Upper lobe of right lung (tissue), 1 donor: ENCODE data around the gene FNDC3A. TPM values are rescaled to one million over a fixed set of nuclear protein-coding genes. Genes with fewer than 3 reads are reported as not detected.
"Not testable (repeated sequence)": the region's sequence is repeated elsewhere in the genome, so short reads cannot be mapped to it uniquely, and the experiment has no call there.

Experiments used
- ATAC-seq: fragments of 200-7000 bp; cut with Tn5 transposase; one replicate; pipeline ENCODE4 v1.9.1; 2020; ENCODE audit warnings: mild to moderate bottlenecking, moderate library complexity
- DNase-seq: peaks from one replicate; pipeline ENCODE4 v3.0.0-alpha.2; 2020
- H3K27ac ChIP-seq: fragments of 200-600 bp; one replicate; pipeline ENCODE4 v1.8.0; 2022
- H3K27me3 ChIP-seq: fragments of 200-600 bp; one replicate; pipeline ENCODE4 v1.8.0; 2022; ENCODE audit warnings: mild to moderate bottlenecking
- H3K36me3 ChIP-seq: fragments of 200-600 bp; one replicate; pipeline ENCODE4 v1.8.0; 2022
- H3K4me1 ChIP-seq: fragments of 200-600 bp; one replicate; pipeline ENCODE4 v1.8.0; 2022
- H3K4me3 ChIP-seq: fragments of 200-600 bp; one replicate; pipeline ENCODE4 v1.8.0; 2022; ENCODE audit warnings: mild to moderate bottlenecking
- H3K9me3 ChIP-seq: fragments of 200-600 bp; one replicate; pipeline ENCODE4 v1.8.0; 2022
- intact Hi-C: fragments of 100-400 bp; cut with DNase I; formaldehyde crosslinking; loops from one replicate; pipeline ENCODE4 v1.11.0; 2022
- total RNA-seq: library from RNA; stranded (reverse); fragmentation: NEBNext Ultra II Directional; extraction: Animal tissue kit (Norgen Biotek cat#: 25700); gene quantifications from one replicate; pipeline ENCODE4 v1.2.1, GENCODE V29; 2021
- TF ChIP-seq, protein P1 (sequence below): fragments of 200-600 bp; IDR thresholded peaks from one replicate; pipeline ENCODE4 v1.8.0; 2022; ENCODE audit warnings: antibody characterized with exemption
- donor health status: DM: no; HTN: yes; CAD: no; lungs with severe emphysema.

FNDC3A gene
- total RNA-seq, 1 donor from 2014 or later = 59.0 TPM

DNA sequence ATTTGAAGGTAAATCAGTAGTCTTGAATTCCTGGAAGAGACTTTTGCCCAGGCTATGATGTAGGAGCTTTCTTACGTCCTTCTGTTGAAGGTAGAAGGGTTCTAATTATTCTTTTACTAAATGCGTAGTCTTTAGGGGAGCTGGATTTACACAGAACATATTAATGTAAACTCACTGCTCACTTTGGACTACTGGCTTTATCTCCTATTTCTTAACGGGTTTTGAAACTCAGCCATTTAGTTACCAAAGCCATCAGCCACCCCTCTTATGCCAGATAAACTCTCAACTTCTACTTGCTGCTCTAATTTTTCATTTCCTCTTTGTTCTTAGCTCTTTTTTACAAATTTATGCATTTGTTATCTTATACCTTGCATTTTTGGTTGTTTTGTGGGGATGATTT lies 81.5 kb downstream of the FNDC3A start:
- H3K4me3 ChIP-seq = no peak overlapping the region
- intact Hi-C loops = no loop called here
- DNase-seq (no peak), ATAC-seq (no peak)
- TF ChIP-seq, protein P1, sequence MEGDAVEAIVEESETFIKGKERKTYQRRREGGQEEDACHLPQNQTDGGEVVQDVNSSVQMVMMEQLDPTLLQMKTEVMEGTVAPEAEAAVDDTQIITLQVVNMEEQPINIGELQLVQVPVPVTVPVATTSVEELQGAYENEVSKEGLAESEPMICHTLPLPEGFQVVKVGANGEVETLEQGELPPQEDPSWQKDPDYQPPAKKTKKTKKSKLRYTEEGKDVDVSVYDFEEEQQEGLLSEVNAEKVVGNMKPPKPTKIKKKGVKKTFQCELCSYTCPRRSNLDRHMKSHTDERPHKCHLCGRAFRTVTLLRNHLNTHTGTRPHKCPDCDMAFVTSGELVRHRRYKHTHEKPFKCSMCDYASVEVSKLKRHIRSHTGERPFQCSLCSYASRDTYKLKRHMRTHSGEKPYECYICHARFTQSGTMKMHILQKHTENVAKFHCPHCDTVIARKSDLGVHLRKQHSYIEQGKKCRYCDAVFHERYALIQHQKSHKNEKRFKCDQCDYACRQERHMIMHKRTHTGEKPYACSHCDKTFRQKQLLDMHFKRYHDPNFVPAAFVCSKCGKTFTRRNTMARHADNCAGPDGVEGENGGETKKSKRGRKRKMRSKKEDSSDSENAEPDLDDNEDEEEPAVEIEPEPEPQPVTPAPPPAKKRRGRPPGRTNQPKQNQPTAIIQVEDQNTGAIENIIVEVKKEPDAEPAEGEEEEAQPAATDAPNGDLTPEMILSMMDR = no peak
- H3K36me3 ChIP-seq = no peaks in the 10 kb centered on the region
- no peak overlapping the region for H3K27ac ChIP-seq
- no peaks in the 10 kb centered on the region for H3K4me1 ChIP-seq
- no peaks in the 10 kb centered on the region for H3K9me3 ChIP-seq
- H3K27me3 ChIP-seq = no peaks in the 10 kb centered on the region

DNA sequence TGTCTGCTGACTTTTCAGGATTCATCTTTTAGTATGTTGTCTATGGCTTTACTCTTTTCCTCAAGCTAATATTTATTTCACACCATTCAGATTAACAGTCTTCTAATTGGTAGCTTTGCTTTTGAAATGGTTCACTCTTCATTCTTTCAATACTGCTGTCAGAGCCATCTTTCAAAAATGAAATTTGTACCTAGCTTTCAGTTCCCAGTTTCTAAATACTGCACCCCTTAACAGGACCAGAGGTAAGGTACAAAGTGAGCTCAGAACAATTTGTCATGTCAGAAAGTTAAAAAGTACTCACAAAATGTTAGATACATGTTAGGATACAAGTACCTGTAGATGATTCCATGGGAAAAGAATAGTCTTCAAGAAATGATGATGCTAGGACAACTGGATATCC lies 83.0 kb downstream of the FNDC3A start:
- Histone ChIP-seq H3K4me3 (no peak overlapping the region), H3K4me1 (no peaks in the 10 kb centered on the region), H3K27ac (no peak overlapping the region), H3K36me3 (no peaks in the 10 kb centered on the region), H3K27me3 (no peaks in the 10 kb centered on the region), H3K9me3 (no peaks in the 10 kb centered on the region)
- ATAC-seq = no peak
- TF ChIP-seq, protein P1 = no peak
- DNase-seq = no peak
- intact Hi-C loops = no loop called here

DNA sequence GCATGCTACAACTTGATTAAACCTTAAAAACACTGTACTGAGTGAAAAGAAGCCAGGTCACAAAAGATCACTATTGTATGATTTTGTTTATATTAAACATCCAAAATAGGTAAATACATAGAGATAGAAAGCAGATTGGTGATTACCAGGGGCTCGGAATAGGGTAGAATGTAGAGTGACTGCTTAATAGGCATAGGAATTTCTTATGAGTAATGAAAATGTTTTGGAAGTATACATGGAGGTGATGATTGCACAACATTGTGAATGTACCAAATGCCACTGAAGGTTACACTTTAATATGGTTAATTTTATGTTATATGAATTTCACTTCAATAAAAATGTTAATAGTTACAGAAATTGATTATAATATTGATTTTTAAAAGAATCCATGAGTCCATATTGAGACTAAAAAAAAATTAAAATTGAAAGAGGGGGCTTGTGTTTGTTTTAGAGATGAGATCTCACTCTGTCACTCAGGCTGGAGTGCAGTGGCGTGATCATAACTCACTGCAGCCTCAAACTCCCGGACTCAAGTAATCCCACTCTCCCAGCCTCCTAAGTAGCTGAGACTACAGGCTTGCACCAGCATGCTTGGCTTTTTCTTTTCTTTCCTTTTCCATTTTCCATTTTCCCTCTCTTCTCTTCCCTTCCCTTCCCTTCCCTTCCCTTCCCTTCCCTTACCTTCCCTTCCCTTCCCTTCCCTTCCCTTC lies 85.1 kb downstream of the FNDC3A start:
- Histone ChIP-seq H3K27me3 (no peaks in the 10 kb centered on the region), H3K4me3 (no peak overlapping the region), H3K27ac (no peak overlapping the region), H3K9me3 (no peaks in the 10 kb centered on the region), H3K36me3 (no peaks in the 10 kb centered on the region), H3K4me1 (no peaks in the 10 kb centered on the region)
- TF ChIP-seq, protein P1 = no peak
- DNase-seq (no peak), ATAC-seq (no peak)
- intact Hi-C loops = no loop called here

DNA sequence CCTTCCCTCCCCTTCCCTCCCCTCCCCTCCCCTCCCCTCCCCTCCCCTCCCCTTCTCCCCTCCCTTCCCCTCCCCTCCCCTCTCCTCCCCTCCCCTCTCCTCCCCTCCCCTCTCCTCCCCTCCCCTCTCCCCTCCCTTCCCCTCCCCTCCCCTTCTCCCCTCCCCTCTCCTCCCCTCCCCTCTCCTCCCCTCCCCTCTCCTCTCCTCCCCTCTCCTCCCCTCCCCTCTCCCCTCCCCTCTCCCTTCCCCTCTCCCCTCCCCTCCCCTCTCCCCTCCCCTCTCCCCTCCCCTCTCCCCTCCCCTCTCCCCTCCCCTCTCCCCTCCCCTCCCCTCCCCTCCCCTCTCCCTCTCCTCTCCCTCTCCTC lies 85.7 kb downstream of the FNDC3A start:
- intact Hi-C loops, H3K36me3 ChIP-seq, H3K9me3 ChIP-seq, H3K4me3 ChIP-seq, H3K27me3 ChIP-seq, ATAC-seq, H3K27ac ChIP-seq, H3K4me1 ChIP-seq, DNase-seq: not testable (repeated sequence)

DNA sequence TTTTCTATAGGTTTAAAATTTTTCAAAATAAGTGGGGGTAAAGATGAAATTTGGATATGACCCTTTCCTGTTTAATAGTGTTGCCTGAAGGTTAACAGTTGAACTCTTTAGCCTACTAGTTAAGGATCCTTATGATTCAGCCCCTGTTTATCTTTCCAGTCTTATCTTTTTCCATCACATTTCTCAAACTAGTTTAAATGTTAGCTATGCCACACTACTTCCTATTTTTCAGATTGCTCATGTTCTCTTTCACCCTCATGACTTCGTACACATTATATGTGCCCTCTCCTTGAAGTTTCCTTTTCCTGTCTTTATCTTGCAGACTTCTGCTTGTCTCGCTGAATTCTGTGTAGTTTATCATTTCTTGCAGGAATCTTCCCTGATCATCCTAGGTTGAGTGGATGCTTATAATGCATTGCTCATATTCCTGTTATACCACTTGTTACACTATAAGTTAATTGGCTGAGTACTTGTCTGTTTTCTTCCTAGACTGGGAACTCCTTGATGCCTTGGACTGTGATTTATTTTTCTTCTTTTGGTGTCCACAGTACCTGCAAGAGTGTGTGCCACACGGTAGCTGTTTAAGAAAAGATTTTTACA lies 86.7 kb downstream of the FNDC3A start:
- DNase-seq (no peak), ATAC-seq (peak; percentile 68)
- TF ChIP-seq, protein P1 = no peak
- intact Hi-C loops = no loop called here
- Histone ChIP-seq H3K4me3 (no peak overlapping the region), H3K36me3 (no peaks in the 10 kb centered on the region), H3K9me3 (no peaks in the 10 kb centered on the region), H3K27me3 (no peaks in the 10 kb centered on the region), H3K27ac (no peak overlapping the region), H3K4me1 (no peaks in the 10 kb centered on the region)

DNA sequence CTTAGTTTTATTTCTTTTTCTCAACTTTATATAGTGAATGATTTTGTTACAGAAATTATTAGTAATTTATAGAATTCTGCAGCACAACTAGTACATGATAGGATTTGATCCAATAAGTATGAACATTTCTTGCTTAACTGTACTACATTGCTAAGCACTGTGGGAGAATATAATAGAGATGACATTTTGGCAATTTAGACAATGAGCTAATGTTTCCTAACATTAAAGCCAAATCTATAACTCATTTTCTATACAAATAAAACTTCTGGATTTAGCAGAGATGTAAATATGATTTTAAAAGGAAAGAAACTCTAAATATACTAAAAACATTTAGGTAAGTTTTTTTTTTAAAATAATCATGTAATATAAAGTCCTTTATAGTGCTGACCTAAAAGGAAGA lies 87.3 kb downstream of the FNDC3A start:
- Histone ChIP-seq H3K4me1 (no peaks in the 10 kb centered on the region), H3K27ac (no peak overlapping the region), H3K4me3 (no peak overlapping the region), H3K36me3 (no peaks in the 10 kb centered on the region), H3K9me3 (no peaks in the 10 kb centered on the region), H3K27me3 (no peaks in the 10 kb centered on the region)
- intact Hi-C loops = no loop called here
- TF ChIP-seq, protein P1 = no peak
- ATAC-seq (no peak), DNase-seq (no peak)
